CD14-positive monocyte (primary cell): ENCODE data around the gene SH3BP5. TPM values are rescaled to one million over a fixed set of nuclear protein-coding genes. Genes with fewer than 3 reads are reported as not detected.

Source experiments
- DNase-seq, 3 donors: peaks; one replicate each; pipeline ENCODE4 v3.0.0-alpha.2; 2011 to 2022
- H2AFZ ChIP-seq: 2 replicates; pipeline ENCODE4 v1.6.0; 2012; ENCODE audit warnings: mild to moderate bottlenecking, low read depth, low read length, inconsistent platforms; ENCODE audit not compliant: insufficient read depth, poor library complexity, severe bottlenecking
- H3K27ac ChIP-seq, 2 donors: 1 replicate in 1 of 2; 2 replicates in 1 of 2; pipeline ENCODE4 v1.5.1; 2012 to 2013; ENCODE audit warnings: low read length in 2 of 2, control low read depth in 1 of 2, inconsistent platforms in 1 of 2, low read depth in 1 of 2, mild to moderate bottlenecking in 1 of 2
- H3K27me3 ChIP-seq, 2 donors: one replicate each; pipeline versions ENCODE4 v1.6.0 to v1.6.1; 2011 to 2013; ENCODE audit warnings: low read length in 2 of 2; ENCODE audit not compliant: control insufficient read depth in 2 of 2, insufficient read depth in 2 of 2
- H3K36me3 ChIP-seq, 2 donors: replicated peaks in 1 of 2; 1 replicate in 1 of 2; 2 replicates in 1 of 2; pipeline versions ENCODE4 v1.5.1 to v1.6.1; 2012 to 2013; ENCODE audit warnings: low read length in 2 of 2, control low read depth in 1 of 2, inconsistent platforms in 1 of 2, mild to moderate bottlenecking in 1 of 2; ENCODE audit not compliant: insufficient read depth in 2 of 2, control insufficient read depth in 1 of 2
- H3K4me1 ChIP-seq, 2 donors: 1 replicate in 1 of 2; 2 replicates in 1 of 2; pipeline versions ENCODE4 v1.5.1 to v1.6.1; 2012 to 2013; ENCODE audit warnings: low read length in 2 of 2, control low read depth in 1 of 2, inconsistent platforms in 1 of 2, mild to moderate bottlenecking in 1 of 2, moderate library complexity in 1 of 2; ENCODE audit not compliant: insufficient read depth in 2 of 2, control insufficient read depth in 1 of 2
- H3K4me2 ChIP-seq: replicated peaks from 2 replicates; pipeline ENCODE3; 2012; ENCODE audit warnings: low read length, moderate library complexity, mild to moderate bottlenecking; ENCODE audit not compliant: poor library complexity, severe bottlenecking; ENCODE audit errors: extremely low read depth
- H3K4me3 ChIP-seq, 3 experiments: fragments of 200-600 bp in 1 of 3; sonication (generic) in 1 of 3; replicated peaks in 1 of 3; 1 replicate in 2 of 3; 2 replicates in 1 of 3; pipeline ENCODE4 v1.5.1; 2011 to 2013; ENCODE audit warnings: low read length in 3 of 3, mild to moderate bottlenecking in 3 of 3, control low read depth in 2 of 3, low read depth in 2 of 3, inconsistent platforms in 1 of 3, moderate library complexity in 1 of 3
- H3K79me2 ChIP-seq: 2 replicates; pipeline ENCODE4 v1.6.0; 2012; ENCODE audit warnings: mild to moderate bottlenecking, control low read depth, inconsistent platforms, low read length, moderate library complexity; ENCODE audit not compliant: insufficient read depth
- H3K9ac ChIP-seq: 2 replicates; pipeline ENCODE4 v1.6.0; 2017; ENCODE audit warnings: low read length, mild to moderate bottlenecking; ENCODE audit not compliant: insufficient read depth, poor library complexity, severe bottlenecking
- H3K9me3 ChIP-seq, 2 donors: replicated peaks in 1 of 2; 1 replicate in 1 of 2; 2 replicates in 1 of 2; pipeline versions ENCODE4 v1.5.1 to v1.6.1; 2012 to 2013; ENCODE audit warnings: low read length in 2 of 2, control low read depth in 1 of 2; ENCODE audit not compliant: control insufficient read depth in 1 of 2, insufficient read depth in 1 of 2
- H4K20me1 ChIP-seq: 2 replicates; pipeline ENCODE4 v1.6.0; 2012; ENCODE audit warnings: mild to moderate bottlenecking, low read length, control low read depth, moderate library complexity; ENCODE audit not compliant: insufficient read depth
- H3K27ac Mint-ChIP-seq, 7 donors: one replicate each; pipeline ENCODE4 v1.8.0; 2020; ENCODE audit warnings: mild to moderate bottlenecking in 7 of 7, mixed read lengths in 7 of 7, moderate library complexity in 6 of 7, inconsistent platforms in 2 of 7
- H3K27me3 Mint-ChIP-seq, 3 donors: one replicate each; pipeline ENCODE4 v1.8.0; 2021 to 2022; ENCODE audit warnings: low read depth in 3 of 3, mild to moderate bottlenecking in 3 of 3, mixed read lengths in 3 of 3, moderate library complexity in 3 of 3, inconsistent platforms in 1 of 3
- H3K36me3 Mint-ChIP-seq, 2 donors: one replicate each; pipeline ENCODE4 v1.8.0; 2020; ENCODE audit warnings: mixed read lengths in 2 of 2, inconsistent platforms in 1 of 2, mild to moderate bottlenecking in 1 of 2
- H3K4me1 Mint-ChIP-seq: one replicate; pipeline ENCODE4 v1.8.0; 2020; ENCODE audit warnings: mild to moderate bottlenecking, mixed read lengths
- H3K4me3 Mint-ChIP-seq, 2 donors: one replicate each; pipeline ENCODE4 v1.8.0; 2020; ENCODE audit warnings: mild to moderate bottlenecking in 2 of 2, mixed read lengths in 2 of 2, moderate library complexity in 1 of 2
- H3K9me3 Mint-ChIP-seq, 7 donors: one replicate each; pipeline ENCODE4 v1.8.0; 2020 to 2022; ENCODE audit warnings: mixed read lengths in 7 of 7, mild to moderate bottlenecking in 6 of 7, moderate library complexity in 6 of 7, inconsistent platforms in 2 of 7
- WGBS: methylation state at CpG from one replicate; pipeline ENCODE4 v1.1.5; 2013; ENCODE audit warnings: missing lambda C conversion rate; ENCODE audit not compliant: insufficient coverage; 5-methylcytosine and 5-hydroxymethylcytosine counted together
- intact Hi-C, 2 donors: fragments of 100-400 bp; cut with micrococcal nuclease; formaldehyde crosslinking; loops; one replicate each; pipeline versions ENCODE4 v1.15.0 to v1.15.1; 2023
- polyA plus RNA-seq, 3 donors: library from polyadenylated mRNA; depleted of rRNA in 1 of 3; unstranded in 2 of 3; stranded (reverse) in 1 of 3; fragments of 300-500 nt in 2 of 3; fragments of >200 nt in 1 of 3; fragmentation: Illumina TruSeq in 2 of 3; gene quantifications; 1 replicate in 2 of 3; 2 replicates in 1 of 3; pipeline ENCODE4 v1.2.3, GENCODE V29; 2012 to 2021
- TF ChIP-seq, protein P1 (sequence below): fragments of 200-600 bp; IDR thresholded peaks from one replicate; pipeline ENCODE4 v1.8.0; 2022; ENCODE audit warnings: antibody characterized with exemption, mild to moderate bottlenecking

The SH3BP5 gene
- polyA plus RNA-seq, 3 donors = 10.7 to 29.6 (median 22.8) TPM

DNA sequence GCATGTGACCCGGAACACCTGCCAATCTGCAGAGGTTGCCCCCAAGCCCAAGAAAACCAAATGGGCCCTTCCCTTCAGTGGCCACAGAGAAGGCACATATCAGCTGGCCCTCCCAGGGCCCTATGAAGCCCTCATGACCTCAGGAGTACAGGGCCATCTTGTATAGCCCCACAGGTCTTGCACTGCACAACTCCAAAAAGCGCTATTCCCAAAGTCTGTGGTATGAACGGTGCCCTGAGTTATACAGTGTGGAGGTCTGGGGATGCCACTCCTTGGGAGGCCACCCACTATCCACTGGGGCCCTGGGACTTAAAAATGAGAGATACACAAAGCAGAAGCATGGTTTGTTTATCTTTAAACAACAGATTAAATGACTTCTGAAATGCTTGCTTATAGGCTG lies 64.9 kb downstream of the SH3BP5 start:
- Histone ChIP-seq H4K20me1 (peaks cover 50% of the 10 kb centered on the region), H3K9me3 (no peaks in the 10 kb centered on the region), H3K4me2 (no peak overlapping the region), H3K27ac (no peak overlapping the region), H3K27me3 (no peaks in the 10 kb centered on the region), H3K36me3 (peaks cover 17 to 32% of the 10 kb centered on the region in 2 donors), H2AFZ (no peak overlapping the region), H3K9ac (no peak overlapping the region), H3K4me3 (no peak overlapping the region), H3K4me1 (peaks cover 46% of the 10 kb centered on the region in 2 donors), H3K79me2 (no peaks in the 10 kb centered on the region)
- DNase-seq = no peak
- intact Hi-C loops = loop anchor here (5.0 to 10.0 kb wide), 5 partner anchors 35 to 287 kb away; partner anchors contain the start of genes EAF1 (in 1 of the 2), METTL6 (in 1 of the 2) and SH3BP5 (in 1 of the 2)
- no peak overlapping the region for H3K4me3 Mint-ChIP-seq
- H3K4me1 Mint-ChIP-seq = peaks cover 44% of the 10 kb centered on the region
- peaks cover 0 to 2% (median 0%) of the 10 kb centered on the region in 7 donors for H3K9me3 Mint-ChIP-seq
- peaks cover 47 to 51% of the 10 kb centered on the region in 2 donors for H3K36me3 Mint-ChIP-seq
- peak overlapping the region in 2 of 7 donors; percentile 99 to 100 for H3K27ac Mint-ChIP-seq
- TF ChIP-seq, protein P1, sequence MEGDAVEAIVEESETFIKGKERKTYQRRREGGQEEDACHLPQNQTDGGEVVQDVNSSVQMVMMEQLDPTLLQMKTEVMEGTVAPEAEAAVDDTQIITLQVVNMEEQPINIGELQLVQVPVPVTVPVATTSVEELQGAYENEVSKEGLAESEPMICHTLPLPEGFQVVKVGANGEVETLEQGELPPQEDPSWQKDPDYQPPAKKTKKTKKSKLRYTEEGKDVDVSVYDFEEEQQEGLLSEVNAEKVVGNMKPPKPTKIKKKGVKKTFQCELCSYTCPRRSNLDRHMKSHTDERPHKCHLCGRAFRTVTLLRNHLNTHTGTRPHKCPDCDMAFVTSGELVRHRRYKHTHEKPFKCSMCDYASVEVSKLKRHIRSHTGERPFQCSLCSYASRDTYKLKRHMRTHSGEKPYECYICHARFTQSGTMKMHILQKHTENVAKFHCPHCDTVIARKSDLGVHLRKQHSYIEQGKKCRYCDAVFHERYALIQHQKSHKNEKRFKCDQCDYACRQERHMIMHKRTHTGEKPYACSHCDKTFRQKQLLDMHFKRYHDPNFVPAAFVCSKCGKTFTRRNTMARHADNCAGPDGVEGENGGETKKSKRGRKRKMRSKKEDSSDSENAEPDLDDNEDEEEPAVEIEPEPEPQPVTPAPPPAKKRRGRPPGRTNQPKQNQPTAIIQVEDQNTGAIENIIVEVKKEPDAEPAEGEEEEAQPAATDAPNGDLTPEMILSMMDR = no peak
- WGBS = 89% methylated on average over 1 of the region's 3 CpGs
- peaks cover 0 to 3% (median 3%) of the 10 kb centered on the region in 3 donors for H3K27me3 Mint-ChIP-seq

DNA sequence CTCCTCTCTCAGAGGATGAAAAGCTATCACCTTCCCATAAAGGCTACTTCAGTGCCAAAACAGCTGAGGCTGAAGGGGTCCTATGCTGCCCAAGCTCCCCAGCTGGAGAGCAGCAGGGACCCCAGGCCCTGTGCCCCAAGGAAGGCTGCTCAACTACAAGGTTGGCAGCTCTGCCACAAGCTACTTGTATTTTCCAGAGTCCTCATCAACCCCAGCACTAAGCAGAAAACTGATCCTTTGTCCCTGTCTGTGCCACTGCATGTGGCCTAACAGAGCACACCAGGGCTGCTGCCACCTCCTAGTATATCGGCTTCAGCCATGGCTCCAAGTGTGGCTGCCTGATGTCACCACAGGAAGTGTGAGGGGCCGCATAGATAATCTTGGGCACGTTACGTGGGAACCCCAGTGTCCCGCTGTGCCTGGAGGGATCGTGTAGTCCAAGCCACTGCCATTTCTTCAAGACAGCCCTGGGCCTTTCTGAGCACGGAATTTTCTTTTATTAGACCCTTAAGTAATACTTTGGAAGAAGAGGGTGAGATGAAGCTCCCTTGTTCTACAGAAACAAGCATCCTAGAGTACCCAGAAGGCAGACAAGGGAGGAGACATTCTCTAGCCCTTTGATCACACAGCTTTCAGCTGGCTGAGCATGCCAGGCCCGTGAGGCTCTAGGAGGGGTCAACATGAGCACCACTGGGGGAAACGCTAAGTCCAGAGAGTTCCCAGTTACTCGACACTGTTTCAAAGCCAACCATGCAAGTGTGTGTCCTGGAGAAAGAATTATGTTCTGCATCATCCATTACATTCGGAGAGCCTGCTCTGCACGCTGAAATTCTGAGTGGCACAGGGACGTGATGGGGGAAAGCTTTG lies 65.6 kb downstream of the SH3BP5 start:
- Histone ChIP-seq H3K27ac (no peak overlapping the region), H3K27me3 (no peaks in the 10 kb centered on the region), H3K4me3 (no peak overlapping the region), H3K9ac (no peak overlapping the region), H2AFZ (no peak overlapping the region), H3K4me1 (peaks cover 38 to 39% of the 10 kb centered on the region in 2 donors), H4K20me1 (peaks cover 58% of the 10 kb centered on the region), H3K4me2 (no peak overlapping the region), H3K36me3 (peaks cover 20 to 36% of the 10 kb centered on the region in 2 donors), H3K9me3 (no peaks in the 10 kb centered on the region), H3K79me2 (no peaks in the 10 kb centered on the region)
- WGBS = 84% methylated on average over 10 of the region's 13 CpGs
- H3K4me1 Mint-ChIP-seq = peaks cover 37% of the 10 kb centered on the region
- DNase-seq = no peak
- peaks cover 0 to 2% (median 0%) of the 10 kb centered on the region in 7 donors for H3K9me3 Mint-ChIP-seq
- H3K4me3 Mint-ChIP-seq = no peak overlapping the region
- intact Hi-C loops = loop anchor here (5.0 to 10.0 kb wide), 5 partner anchors 36 to 288 kb away; partner anchors contain the start of genes EAF1 (in 1 of the 2), METTL6 (in 1 of the 2) and SH3BP5 (in 1 of the 2)
- peaks cover 51 to 55% of the 10 kb centered on the region in 2 donors for H3K36me3 Mint-ChIP-seq
- TF ChIP-seq, protein P1 = no peak
- H3K27ac Mint-ChIP-seq = peak overlapping the region in 3 of 7 donors; percentile 26 to 79 (median 35)
- H3K27me3 Mint-ChIP-seq = peaks cover 0 to 3% (median 2%) of the 10 kb centered on the region in 3 donors
